Hematopoietic multipotent progenitor cell treated with erythropoietin and hydrocortisone succinate and interleukin-3 and kit ligand, for 8 days (in vitro differentiated cells): ENCODE data around the gene SCYGR5.
"Not testable (repeated sequence)": the region's sequence is repeated elsewhere in the genome, so short reads cannot be mapped to it uniquely, and the experiment has no call there.

Source experiments
- DNase-seq: peaks from one replicate; pipeline ENCODE4 v3.0.0-alpha.2; 2015

The SCYGR5 gene

GRCh38 chr2:227666631-227667170, at the start of gene SCYGR5:
Gene SCYGR5, plus strand, starts transcription at chr2:227666804. Its CDS starts 0 bp downstream, at chr2:227666804.
- not testable (repeated sequence) for DNase-seq

GRCh38 chr2:227617316-227618230, 49.0 kb upstream of the SCYGR5 start, which contains the start of gene SCYGR4:
Gene SCYGR4, plus strand, starts transcription at chr2:227617498. Its CDS starts 0 bp downstream, at chr2:227617498.
- DNase-seq = no peak

GRCh38 chr2:227623226-227623625, 43.4 kb upstream of the SCYGR5 start:
- no peak for DNase-seq

- DNase-seq = no peak
These were observed 41.2 kb upstream of the SCYGR5 start for GRCh38 chr2:227625420-227625819.

- DNase-seq = no peak
These were observed 39.9 kb upstream of the SCYGR5 start for GRCh38 chr2:227626580-227627151.

GRCh38 chr2:227627769-227628168, 38.8 kb upstream of the SCYGR5 start:
- no peak for DNase-seq

- DNase-seq = no peak
These were observed 37.2 kb upstream of the SCYGR5 start for GRCh38 chr2:227629435-227629834.

GRCh38 chr2:227630322-227630721, 36.3 kb upstream of the SCYGR5 start:
- DNase-seq = no peak

- DNase-seq = no peak
These were observed 33.8 kb upstream of the SCYGR5 start for GRCh38 chr2:227632827-227633226.

- no peak for DNase-seq
These were observed 32.4 kb upstream of the SCYGR5 start for GRCh38 chr2:227634201-227634600.

GRCh38 chr2:227642656-227643055, 23.9 kb upstream of the SCYGR5 start:
- DNase-seq = no peak

GRCh38 chr2:227643990-227644551, 22.5 kb upstream of the SCYGR5 start:
- no peak for DNase-seq

GRCh38 chr2:227653419-227653818, 13.2 kb upstream of the SCYGR5 start:
- no peak for DNase-seq

GRCh38 chr2:227654426-227654825, 12.2 kb upstream of the SCYGR5 start:
- no peak for DNase-seq

GRCh38 chr2:227655454-227655853, 11.2 kb upstream of the SCYGR5 start:
- no peak for DNase-seq

GRCh38 chr2:227657199-227657845, 9.3 kb upstream of the SCYGR5 start:
- no peak for DNase-seq

- DNase-seq = no peak
These were observed 5.5 kb upstream of the SCYGR5 start for GRCh38 chr2:227661025-227661649.

- no peak for DNase-seq
These were observed 4.8 kb upstream of the SCYGR5 start for GRCh38 chr2:227661827-227662226.

GRCh38 chr2:227665189-227665940, 1.2 kb upstream of the SCYGR5 start:
- DNase-seq = no peak

GRCh38 chr2:227671170-227671905, 4.7 kb downstream of the SCYGR5 start:
- no peak for DNase-seq

GRCh38 chr2:227673620-227674019, 7.0 kb downstream of the SCYGR5 start:
- DNase-seq = not testable (repeated sequence)
